A549 (cell line): ENCODE measurements around the gene GABBR2. TPM values are rescaled to one million over a fixed set of nuclear protein-coding genes. Genes with fewer than 3 reads are reported as not detected.

Experiments used
- ATAC-seq, 2 experiments: fragments of 200-7000 bp in 1 of 2; fragments of >200 bp in 1 of 2; cut with Nextera tagmentation in 1 of 2; cut with Tn5 transposase in 1 of 2; 3 replicates each; pipeline versions ENCODE4 v1.8.0 to v1.9.1; 2018 to 2020; ENCODE audit warnings: mild to moderate bottlenecking in 1 of 2, moderate library complexity in 1 of 2
- CTCF ChIA-PET: fragments of 300-600 bp; sonication (Branson Sonifier 250); formaldehyde crosslinking; extraction: SDS; loops from one replicate; lab custom pipeline; 2021; ENCODE audit warnings: antibody characterized with exemption, inconsistent platforms; lab: Yijun Ruan, JAX
- POLR2A ChIA-PET: fragments of 350-600 bp; formaldehyde crosslinking; extraction: SDS; loops from one replicate; lab custom pipeline; 2021; ENCODE audit warnings: antibody characterized with exemption, inconsistent platforms; lab: Yijun Ruan, JAX
- DNase-seq, 2 experiments: peaks; one replicate each; pipeline versions ENCODE4 v3.0.0 to v3.0.0-alpha.2; 2011 to 2016; ENCODE audit warnings: low read depth in 1 of 2, low spot score in 1 of 2
- FAIRE-seq: peaks from 2 replicates; lab custom pipeline; 2011; peaks lifted over from hg19 to GRCh38; lab: Jason Lieb, UNC
- H3K27ac ChIP-seq, 2 experiments: fragments of >200 bp; sonication (Bioruptor Twin); formaldehyde crosslinking; 3 replicates each; pipeline ENCODE4 v1.5.1; 2016 to 2017
- H3K4me1 ChIP-seq: fragments of >200 bp; sonication (Bioruptor Twin); formaldehyde crosslinking; 3 replicates; pipeline ENCODE4 v1.6.1; 2016
- H3K4me2 ChIP-seq: fragments of >200 bp; sonication (Bioruptor Twin); formaldehyde crosslinking; 3 replicates; pipeline ENCODE4 v1.6.1; 2016
- H3K4me3 ChIP-seq: fragments of >200 bp; sonication (Bioruptor Twin); formaldehyde crosslinking; 3 replicates; pipeline ENCODE4 v1.5.1; 2016
- H3K9me3 ChIP-seq: fragments of >200 bp; sonication (Bioruptor Twin); formaldehyde crosslinking; 3 replicates; pipeline ENCODE4 v1.6.1; 2016
- BHLHE40 ChIP-seq: IDR thresholded peaks from 2 replicates; pipeline ENCODE4 v1.6.1; 2012; ENCODE audit warnings: low read depth, low read length, inconsistent platforms
- CBX8 ChIP-seq: fragments of 200-600 bp; sonication (generic); IDR thresholded peaks from 2 replicates; pipeline ENCODE4 v1.6.1; 2016
- CHD4 ChIP-seq: fragments of 200-600 bp; sonication (generic); IDR thresholded peaks from 2 replicates; pipeline ENCODE4 v1.6.1; 2016; ENCODE audit warnings: antibody characterized with exemption, mild to moderate bottlenecking, borderline replicate concordance
- ESRRA ChIP-seq: fragments of 150-350 bp; IDR thresholded peaks from 2 replicates; pipeline ENCODE4 v1.6.1; 2014; ENCODE audit warnings: mild to moderate bottlenecking, low read length, borderline replicate concordance
- HEYL ChIP-seq: fragments of 250-450 bp; sonication (Bioruptor Pico); IDR thresholded peaks from 2 replicates; pipeline ENCODE4 v1.8.0; 2021; ENCODE audit warnings: mild to moderate bottlenecking, moderate library complexity
- HOXB13 ChIP-seq: fragments of 250-450 bp; sonication (Bioruptor Pico); IDR thresholded peaks from 2 replicates; pipeline ENCODE4 v1.5.0; 2020; ENCODE audit warnings: low read depth, mild to moderate bottlenecking, moderate library complexity
- JUNB ChIP-seq: fragments of >200 bp; sonication (Bioruptor Twin); formaldehyde crosslinking; IDR thresholded peaks from 2 replicates; pipeline ENCODE4 v1.6.1; 2016
- MYC ChIP-seq: IDR thresholded peaks from 2 replicates; pipeline ENCODE4 v1.6.1; 2012; ENCODE audit warnings: mild to moderate bottlenecking, inconsistent platforms, low read length, improper control_type of control experiment, borderline replicate concordance
- NPAS2 ChIP-seq: fragments of 250-450 bp; sonication (Bioruptor Pico); IDR thresholded peaks from 2 replicates; pipeline ENCODE4 v1.8.0; 2022; ENCODE audit warnings: mild to moderate bottlenecking, moderate library complexity, borderline replicate concordance
- POLR2AphosphoS2 ChIP-seq: conservative IDR thresholded peaks from 2 replicates; pipeline ENCODE4 v1.6.1; 2012; ENCODE audit warnings: low read length, improper control_type of control experiment, inconsistent platforms
- RAD21 ChIP-seq, 2 experiments: fragments of >200 bp in 1 of 2; sonication (Bioruptor Twin) in 1 of 2; formaldehyde crosslinking in 1 of 2; IDR thresholded peaks in 1 of 2; conservative IDR thresholded peaks in 1 of 2; 2 replicates in 1 of 2; 3 replicates in 1 of 2; pipeline ENCODE4 v1.6.1; 2012 to 2018; ENCODE audit warnings: inconsistent platforms in 1 of 2
- RARB ChIP-seq: fragments of 250-450 bp; sonication (Bioruptor Pico); IDR thresholded peaks from 2 replicates; pipeline ENCODE4 v1.8.0; 2021; ENCODE audit warnings: mild to moderate bottlenecking, moderate library complexity
- RNF2 ChIP-seq: fragments of 200-600 bp; sonication (generic); IDR thresholded peaks from 2 replicates; pipeline ENCODE4 v1.6.1; 2016; ENCODE audit warnings: low read depth, mild to moderate bottlenecking, antibody characterized with exemption, moderate library complexity, borderline replicate concordance
- TP53 ChIP-seq: fragments of 250-450 bp; sonication (Bioruptor Pico); IDR thresholded peaks from 2 replicates; pipeline ENCODE4 v1.5.0; 2021; ENCODE audit warnings: mild to moderate bottlenecking, moderate library complexity
- ZFP36 ChIP-seq: fragments of 450-650 bp; IDR thresholded peaks from 2 replicates; pipeline ENCODE4 v1.6.1; 2014; ENCODE audit warnings: borderline replicate concordance; ENCODE audit not compliant: partially characterized antibody
- ZNF302 ChIP-seq: fragments of 250-450 bp; sonication (Bioruptor Pico); IDR thresholded peaks from 2 replicates; pipeline ENCODE4 v1.9.0; 2021; ENCODE audit warnings: inconsistent platforms, mild to moderate bottlenecking, moderate library complexity
- WGBS: methylation state at CpG from one replicate; pipeline ENCODE4 v1.1.6; 2017; ENCODE audit errors: missing lambda C conversion rate; 5-methylcytosine and 5-hydroxymethylcytosine counted together
- polyA plus RNA-seq, 4 experiments: library from polyadenylated mRNA; depleted of rRNA in 3 of 4; stranded (reverse); fragments of >200 nt; fragmentation: RNase III in 1 of 4; extraction: RNeasy Plus Mini Kit Qiagen cat#74134 plus additional on column Dnase treatment in 1 of 4; gene quantifications; 2 replicates in 3 of 4; 3 replicates in 1 of 4; pipeline ENCODE4 v1.2.3, GENCODE V29; 2011 to 2017
- TF ChIP-seq, protein P1 (sequence below): IDR thresholded peaks from 2 replicates; pipeline ENCODE4 v1.6.1; 2012
- TF ChIP-seq, protein P2 (sequence below): fragments of >200 bp; sonication (Bioruptor Twin); formaldehyde crosslinking; IDR thresholded peaks from 2 replicates; pipeline ENCODE4 v1.6.1; 2016
- TF ChIP-seq, protein P3 (sequence below): fragments of 200-600 bp; sonication (generic); IDR thresholded peaks from 2 replicates; pipeline ENCODE4 v1.6.1; 2016; ENCODE audit warnings: antibody characterized with exemption, mild to moderate bottlenecking, moderate library complexity

Gene GABBR2
- polyA plus RNA-seq, 2 of the 4 experiments (the other 2 are of a cell fraction), result 0.08 to 0.57 TPM

DNA sequence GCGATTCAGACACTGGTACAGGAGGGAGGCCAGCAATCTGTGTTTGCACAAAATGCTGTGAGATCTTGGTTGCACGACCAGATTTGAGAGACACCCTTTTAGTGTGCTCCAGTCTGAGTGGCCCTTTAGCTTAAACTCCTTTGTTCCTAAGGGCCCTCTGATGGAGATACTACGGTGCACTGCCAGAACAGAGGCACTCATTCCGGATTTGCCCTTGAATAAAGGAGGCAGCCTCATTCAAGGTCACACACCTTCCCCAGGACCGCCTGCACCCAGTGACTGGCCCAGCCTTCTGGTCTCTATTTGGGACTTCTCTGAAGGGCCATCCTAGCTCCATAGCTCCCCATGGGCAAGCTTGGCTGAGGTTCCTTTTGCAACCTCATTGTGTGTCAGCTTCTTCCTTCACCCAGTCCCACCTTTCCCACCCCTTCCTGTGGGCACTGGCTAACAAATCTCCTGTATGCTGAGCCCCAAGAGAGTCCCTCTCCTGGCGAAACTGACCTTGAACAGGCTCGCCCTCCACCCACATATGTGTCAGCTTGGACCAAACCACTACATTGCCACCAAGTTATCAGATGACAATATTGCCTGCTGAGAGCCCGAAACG is 191.7 kb downstream of the GABBR2 start (continued):
- no peak for TF ChIP-seq CBX8
- TF ChIP-seq ZNF302 (CRISPR knock-in tag), result no peak
- no peak for TF ChIP-seq ZFP36

DNA sequence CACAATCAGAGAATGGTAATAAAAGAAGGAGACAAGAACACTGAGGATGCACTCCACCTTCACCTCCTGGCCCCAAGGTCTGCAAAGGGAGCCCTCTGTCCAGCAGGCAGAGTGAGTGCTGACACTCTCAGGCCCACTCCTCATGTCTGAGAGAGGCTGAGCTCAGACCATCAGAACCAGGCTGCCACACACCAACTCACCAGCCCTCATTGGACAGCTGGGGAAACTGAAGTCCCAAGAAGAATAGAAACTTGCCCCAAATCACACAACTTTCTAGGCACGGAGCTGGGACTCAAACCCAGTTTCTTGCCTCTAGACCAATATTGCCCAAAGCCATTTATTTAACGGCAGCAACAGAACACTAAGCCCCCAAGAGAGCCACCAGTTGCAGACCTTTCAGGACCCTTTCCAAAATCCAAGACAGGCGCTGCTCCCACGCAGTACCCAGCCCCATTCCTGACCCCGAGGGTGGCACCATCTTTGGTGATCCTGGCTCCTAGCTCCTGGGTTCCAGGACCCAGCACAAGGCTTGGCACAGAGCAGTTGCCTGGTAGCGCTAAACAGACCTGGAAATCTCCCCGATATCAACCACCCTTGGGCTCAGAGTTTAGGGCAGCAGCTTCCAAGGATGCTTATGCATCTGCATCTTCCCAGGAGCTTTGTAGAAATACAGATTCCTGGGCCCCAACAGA is 192.4 kb downstream of the GABBR2 start:
- 29% methylated on average over 6 of the region's 7 CpGs for WGBS
- Histone ChIP-seq H3K4me2 (no peak overlapping the region), H3K4me3 (no peak overlapping the region), H3K27ac (no peak overlapping the region), H3K4me1 (no peaks in the 10 kb centered on the region), H3K9me3 (no peaks in the 10 kb centered on the region)
- DNase-seq (no peak), FAIRE-seq (no peak), ATAC-seq (no peak)
- CTCF ChIA-PET, result interaction anchor here (1.0 to 1.5 kb wide), 2 partner anchors 18 to 201 kb away, joined by 4 to 5 read pairs; no protein-coding TSS in a partner anchor
- TF ChIP-seq, protein P1, sequence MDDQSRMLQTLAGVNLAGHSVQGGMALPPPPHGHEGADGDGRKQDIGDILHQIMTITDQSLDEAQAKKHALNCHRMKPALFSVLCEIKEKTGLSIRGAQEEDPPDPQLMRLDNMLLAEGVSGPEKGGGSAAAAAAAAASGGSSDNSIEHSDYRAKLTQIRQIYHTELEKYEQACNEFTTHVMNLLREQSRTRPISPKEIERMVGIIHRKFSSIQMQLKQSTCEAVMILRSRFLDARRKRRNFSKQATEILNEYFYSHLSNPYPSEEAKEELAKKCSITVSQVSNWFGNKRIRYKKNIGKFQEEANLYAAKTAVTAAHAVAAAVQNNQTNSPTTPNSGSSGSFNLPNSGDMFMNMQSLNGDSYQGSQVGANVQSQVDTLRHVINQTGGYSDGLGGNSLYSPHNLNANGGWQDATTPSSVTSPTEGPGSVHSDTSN, result no peak
- TF ChIP-seq RARB (CRISPR knock-in tag) (no peak), TP53 (no peak), RNF2 (no peak), RAD21 (conservative IDR thresholded peaks at IDR 0.05 in 1 of 2, IDR thresholded peaks at IDR 0.05 in 1 of 2) (no peak), CHD4 (no peak), ESRRA (no peak), MYC (no peak), NPAS2 (CRISPR knock-in tag) (no peak), HEYL (no peak), POLR2AphosphoS2 (no peak), JUNB (no peak), HOXB13 (CRISPR knock-in tag) (no peak), BHLHE40 (no peak)
- TF ChIP-seq, protein P2, sequence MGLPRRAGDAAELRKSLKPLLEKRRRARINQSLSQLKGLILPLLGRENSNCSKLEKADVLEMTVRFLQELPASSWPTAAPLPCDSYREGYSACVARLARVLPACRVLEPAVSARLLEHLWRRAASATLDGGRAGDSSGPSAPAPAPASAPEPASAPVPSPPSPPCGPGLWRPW, result no peak
- TF ChIP-seq, protein P3, sequence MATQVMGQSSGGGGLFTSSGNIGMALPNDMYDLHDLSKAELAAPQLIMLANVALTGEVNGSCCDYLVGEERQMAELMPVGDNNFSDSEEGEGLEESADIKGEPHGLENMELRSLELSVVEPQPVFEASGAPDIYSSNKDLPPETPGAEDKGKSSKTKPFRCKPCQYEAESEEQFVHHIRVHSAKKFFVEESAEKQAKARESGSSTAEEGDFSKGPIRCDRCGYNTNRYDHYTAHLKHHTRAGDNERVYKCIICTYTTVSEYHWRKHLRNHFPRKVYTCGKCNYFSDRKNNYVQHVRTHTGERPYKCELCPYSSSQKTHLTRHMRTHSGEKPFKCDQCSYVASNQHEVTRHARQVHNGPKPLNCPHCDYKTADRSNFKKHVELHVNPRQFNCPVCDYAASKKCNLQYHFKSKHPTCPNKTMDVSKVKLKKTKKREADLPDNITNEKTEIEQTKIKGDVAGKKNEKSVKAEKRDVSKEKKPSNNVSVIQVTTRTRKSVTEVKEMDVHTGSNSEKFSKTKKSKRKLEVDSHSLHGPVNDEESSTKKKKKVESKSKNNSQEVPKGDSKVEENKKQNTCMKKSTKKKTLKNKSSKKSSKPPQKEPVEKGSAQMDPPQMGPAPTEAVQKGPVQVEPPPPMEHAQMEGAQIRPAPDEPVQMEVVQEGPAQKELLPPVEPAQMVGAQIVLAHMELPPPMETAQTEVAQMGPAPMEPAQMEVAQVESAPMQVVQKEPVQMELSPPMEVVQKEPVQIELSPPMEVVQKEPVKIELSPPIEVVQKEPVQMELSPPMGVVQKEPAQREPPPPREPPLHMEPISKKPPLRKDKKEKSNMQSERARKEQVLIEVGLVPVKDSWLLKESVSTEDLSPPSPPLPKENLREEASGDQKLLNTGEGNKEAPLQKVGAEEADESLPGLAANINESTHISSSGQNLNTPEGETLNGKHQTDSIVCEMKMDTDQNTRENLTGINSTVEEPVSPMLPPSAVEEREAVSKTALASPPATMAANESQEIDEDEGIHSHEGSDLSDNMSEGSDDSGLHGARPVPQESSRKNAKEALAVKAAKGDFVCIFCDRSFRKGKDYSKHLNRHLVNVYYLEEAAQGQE, result no peak
- POLR2A ChIA-PET, result no interaction called here
